Ectodermal cell (in vitro differentiated cells): ENCODE results near the gene CEACAM18.

ENCODE experiments used
- H3K27ac ChIP-seq: 2 replicates; pipeline ENCODE4 v1.7.0; 2013; ENCODE audit warnings: mild to moderate bottlenecking, low read depth, low read length; ENCODE audit not compliant: insufficient read depth, poor library complexity, severe bottlenecking
- H3K27me3 ChIP-seq: 2 replicates; pipeline ENCODE4 v1.7.0; 2013; ENCODE audit warnings: mild to moderate bottlenecking, low read length; ENCODE audit not compliant: insufficient read depth, control insufficient read depth, poor library complexity, severe bottlenecking
- H3K36me3 ChIP-seq: one replicate; pipeline ENCODE4 v1.7.0; 2013; ENCODE audit warnings: low read length; ENCODE audit not compliant: control insufficient read depth, insufficient read depth
- H3K4me1 ChIP-seq: one replicate; pipeline ENCODE4 v1.7.0; 2013; ENCODE audit warnings: low read length; ENCODE audit not compliant: control insufficient read depth, insufficient read depth
- H3K4me3 ChIP-seq: 2 replicates; pipeline ENCODE4 v1.7.0; 2013; ENCODE audit warnings: low read depth, low read length, control low read depth; ENCODE audit not compliant: insufficient read depth
- H3K9me3 ChIP-seq: 2 replicates; pipeline ENCODE4 v1.7.0; 2013; ENCODE audit warnings: mild to moderate bottlenecking, low read length, moderate library complexity; ENCODE audit not compliant: control insufficient read depth
- WGBS, 2 experiments: methylation state at CpG; one replicate each; pipeline ENCODE4 v1.1.7; 2013; ENCODE audit warnings: missing lambda C conversion rate in 2 of 2; 5-methylcytosine and 5-hydroxymethylcytosine counted together

Gene CEACAM18

GRCh38 chr19:51471527-51471926 is 6.8 kb upstream of the CEACAM18 start:
- Histone ChIP-seq H3K4me1 (no peaks in the 10 kb centered on the region), H3K27me3 (peaks cover 24% of the 10 kb centered on the region), H3K9me3 (no peaks in the 10 kb centered on the region), H3K4me3 (no peak overlapping the region), H3K27ac (no peak overlapping the region), H3K36me3 (no peaks in the 10 kb centered on the region)
- WGBS, 2 experiments = 91% methylated on average over 1 of the region's 1 CpG; no CpG with 5 or more reads in 1 of the 2 experiments

- no peak overlapping the region for H3K4me3 ChIP-seq
- no peaks in the 10 kb centered on the region for H3K36me3 ChIP-seq
- 25 to 30% methylated on average over 3 to 4 of the region's 4 CpGs for WGBS, 2 experiments
- H3K4me1 ChIP-seq = no peaks in the 10 kb centered on the region
- no peak overlapping the region for H3K27ac ChIP-seq
- H3K9me3 ChIP-seq = no peaks in the 10 kb centered on the region
- peaks cover 14% of the 10 kb centered on the region for H3K27me3 ChIP-seq
These were observed 5.7 kb upstream of the CEACAM18 start for GRCh38 chr19:51472607-51473006.

GRCh38 chr19:51473009-51473707 is 5.2 kb upstream of the CEACAM18 start:
- no peaks in the 10 kb centered on the region for H3K9me3 ChIP-seq
- no peaks in the 10 kb centered on the region for H3K36me3 ChIP-seq
- 41 to 43% methylated on average over 7 of the region's 7 CpGs for WGBS, 2 experiments
- no peak overlapping the region for H3K4me3 ChIP-seq
- no peaks in the 10 kb centered on the region for H3K4me1 ChIP-seq
- no peak overlapping the region for H3K27ac ChIP-seq
- peaks cover 11% of the 10 kb centered on the region for H3K27me3 ChIP-seq

- 89 to 93% methylated on average over 3 of the region's 3 CpGs for WGBS, 2 experiments
- H3K27ac ChIP-seq = no peak overlapping the region
- H3K4me1 ChIP-seq = no peaks in the 10 kb centered on the region
- no peaks in the 10 kb centered on the region for H3K9me3 ChIP-seq
- no peaks in the 10 kb centered on the region for H3K36me3 ChIP-seq
- peaks cover 14% of the 10 kb centered on the region for H3K27me3 ChIP-seq
- H3K4me3 ChIP-seq = no peak overlapping the region
These were observed 2.2 kb upstream of the CEACAM18 start for GRCh38 chr19:51476164-51476563.

- no peak overlapping the region for H3K4me3 ChIP-seq
- H3K9me3 ChIP-seq = no peaks in the 10 kb centered on the region
- peaks cover 10% of the 10 kb centered on the region for H3K27me3 ChIP-seq
- 76 to 79% methylated on average over 5 of the region's 5 CpGs for WGBS, 2 experiments
- no peaks in the 10 kb centered on the region for H3K36me3 ChIP-seq
- H3K4me1 ChIP-seq = no peaks in the 10 kb centered on the region
- H3K27ac ChIP-seq = no peak overlapping the region
These were observed 995 bp upstream of the CEACAM18 start for GRCh38 chr19:51477344-51477743.

GRCh38 chr19:51479531-51480331 is 1.4 kb downstream of the CEACAM18 start:
- Histone ChIP-seq H3K4me1 (no peaks in the 10 kb centered on the region), H3K4me3 (no peak overlapping the region), H3K27me3 (peaks cover 5% of the 10 kb centered on the region), H3K9me3 (no peaks in the 10 kb centered on the region), H3K36me3 (no peaks in the 10 kb centered on the region), H3K27ac (no peak overlapping the region)
- 78 to 80% methylated on average over 12 of the region's 12 CpGs for WGBS, 2 experiments

GRCh38 chr19:51480590-51480989 is 2.3 kb downstream of the CEACAM18 start:
- 41 to 49% methylated on average over 8 of the region's 8 CpGs for WGBS, 2 experiments
- no peaks in the 10 kb centered on the region for H3K36me3 ChIP-seq
- no peak overlapping the region for H3K4me3 ChIP-seq
- H3K9me3 ChIP-seq = no peaks in the 10 kb centered on the region
- H3K27me3 ChIP-seq = peaks cover 5% of the 10 kb centered on the region
- H3K27ac ChIP-seq = no peak overlapping the region
- H3K4me1 ChIP-seq = no peaks in the 10 kb centered on the region

GRCh38 chr19:51485960-51486660 is 7.8 kb downstream of the CEACAM18 start:
- Histone ChIP-seq H3K9me3 (no peaks in the 10 kb centered on the region), H3K27me3 (no peaks in the 10 kb centered on the region), H3K36me3 (no peaks in the 10 kb centered on the region), H3K4me3 (no peak overlapping the region), H3K27ac (no peak overlapping the region), H3K4me1 (no peaks in the 10 kb centered on the region)
- 72 to 77% methylated on average over 5 of the region's 5 CpGs for WGBS, 2 experiments

- 72 to 74% methylated on average over 3 of the region's 3 CpGs for WGBS, 2 experiments
- no peak overlapping the region for H3K27ac ChIP-seq
- H3K27me3 ChIP-seq = no peaks in the 10 kb centered on the region
- H3K9me3 ChIP-seq = no peaks in the 10 kb centered on the region
- no peaks in the 10 kb centered on the region for H3K4me1 ChIP-seq
- H3K4me3 ChIP-seq = no peak overlapping the region
- no peaks in the 10 kb centered on the region for H3K36me3 ChIP-seq
These were observed 10.2 kb downstream of the CEACAM18 start for GRCh38 chr19:51488491-51488890.

GRCh38 chr19:51489113-51489512 is 10.8 kb downstream of the CEACAM18 start:
- Histone ChIP-seq H3K27ac (no peak overlapping the region), H3K36me3 (no peaks in the 10 kb centered on the region), H3K4me1 (no peaks in the 10 kb centered on the region), H3K27me3 (no peaks in the 10 kb centered on the region), H3K9me3 (no peaks in the 10 kb centered on the region), H3K4me3 (no peak overlapping the region)
- 45 to 60% methylated on average over 2 of the region's 2 CpGs for WGBS, 2 experiments
